ENCODE data around the gene HOGA1.
"Not testable (repeated sequence)": the region's sequence is repeated elsewhere in the genome, so short reads cannot be mapped to it uniquely, and the experiment has no call there.

Gene HOGA1

DNA sequence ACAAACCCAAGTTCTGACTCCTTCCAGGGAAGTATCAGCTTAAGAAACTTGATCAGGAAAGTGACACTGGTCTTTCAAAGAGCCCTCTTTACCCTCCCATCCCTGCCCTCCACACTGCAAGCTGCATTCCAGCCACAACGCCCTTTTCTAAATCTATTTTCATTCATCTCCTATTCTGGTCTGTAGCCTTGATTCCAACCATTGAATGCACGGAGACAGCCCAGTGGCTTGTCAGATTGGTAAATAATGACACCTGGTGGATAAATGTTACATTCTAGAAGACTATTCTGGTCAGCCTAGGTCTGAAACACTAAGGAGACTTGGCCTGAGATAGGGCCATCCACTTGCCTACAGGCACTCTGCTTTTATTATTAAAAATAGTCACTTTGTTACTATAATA, 28.2 kb downstream of the HOGA1 start:
- DNase-seq: no peak

DNA sequence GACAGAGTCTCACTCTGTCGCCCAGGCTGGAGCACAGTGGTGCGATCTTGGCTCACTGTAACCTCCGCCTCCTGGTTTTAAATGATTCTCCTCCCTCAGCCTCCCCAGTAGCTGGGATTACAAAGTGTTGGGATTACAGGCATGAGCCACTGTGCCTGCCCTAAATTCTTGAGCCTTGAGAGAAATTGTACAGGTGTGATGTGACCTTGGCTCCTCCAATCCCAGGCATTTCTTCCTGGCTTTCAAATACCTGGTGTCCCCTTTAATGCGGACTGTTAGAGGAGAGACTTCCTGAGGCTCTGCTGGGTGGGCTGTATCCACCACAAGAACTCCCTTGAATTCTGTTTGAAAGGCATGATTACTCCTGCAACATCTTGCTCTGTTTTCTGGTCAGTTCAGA, 34.1 kb downstream of the HOGA1 start:
- DNase-seq: no peak

DNA sequence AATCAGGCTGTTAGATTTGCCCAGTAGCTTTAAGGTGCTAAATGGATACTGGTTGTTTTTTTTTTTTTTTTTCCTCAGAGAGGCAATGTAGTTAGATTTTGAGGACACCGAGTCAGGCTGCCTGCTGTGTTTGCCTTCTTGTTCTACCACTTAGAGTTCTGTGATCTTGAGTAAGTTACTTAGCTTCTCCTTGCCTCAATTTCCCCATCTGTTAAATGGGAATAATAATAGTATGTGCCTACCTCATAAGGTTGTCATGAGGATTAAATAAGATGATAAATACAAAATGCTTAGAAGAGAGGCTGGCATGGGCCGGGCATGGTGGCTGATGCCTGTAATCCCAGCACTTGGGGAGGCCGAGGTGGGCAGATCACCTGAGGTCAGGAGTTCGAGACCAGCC, 34.5 kb downstream of the HOGA1 start:
- no peak for DNase-seq

DNA sequence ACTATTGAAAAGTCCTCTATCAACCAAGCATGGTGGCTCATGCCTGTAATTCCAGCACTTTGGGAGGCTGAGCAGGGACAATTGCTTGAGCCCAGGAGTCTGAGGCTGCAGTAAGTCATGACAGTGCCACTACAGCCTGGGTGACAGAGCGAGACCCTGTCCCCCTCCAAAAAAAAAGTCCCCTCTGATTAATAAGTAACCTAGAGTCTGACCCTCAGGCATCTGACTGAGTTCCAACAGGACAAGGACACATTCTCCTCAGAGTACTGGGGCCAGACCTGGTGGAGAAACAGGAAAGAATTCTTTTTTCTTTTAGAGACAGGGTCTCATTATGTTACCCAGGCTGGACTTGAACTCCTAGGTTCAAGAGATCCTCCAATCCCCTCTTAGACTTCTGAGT, 39.1 kb downstream of the HOGA1 start:
- DNase-seq: no peak

DNA sequence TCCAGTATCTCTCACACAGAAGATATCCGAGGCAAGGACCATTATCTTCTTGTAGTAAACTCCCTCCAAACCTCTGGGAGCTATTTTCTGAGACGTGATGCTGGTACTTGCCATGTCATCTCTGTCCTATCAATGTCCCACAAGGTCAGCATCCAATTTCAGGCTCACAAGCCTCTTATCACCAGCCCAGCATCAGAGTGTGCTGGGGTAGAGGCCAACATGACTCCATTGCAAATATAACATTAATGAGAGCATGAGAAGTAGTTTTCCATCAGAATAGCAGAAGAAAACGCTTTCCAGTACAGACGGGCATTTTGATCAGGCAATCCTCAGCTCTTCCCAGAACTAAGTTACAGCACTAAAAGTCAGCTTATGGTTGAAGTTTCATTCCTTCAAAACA, 43.5 kb downstream of the HOGA1 start:
- no peak for DNase-seq

DNA sequence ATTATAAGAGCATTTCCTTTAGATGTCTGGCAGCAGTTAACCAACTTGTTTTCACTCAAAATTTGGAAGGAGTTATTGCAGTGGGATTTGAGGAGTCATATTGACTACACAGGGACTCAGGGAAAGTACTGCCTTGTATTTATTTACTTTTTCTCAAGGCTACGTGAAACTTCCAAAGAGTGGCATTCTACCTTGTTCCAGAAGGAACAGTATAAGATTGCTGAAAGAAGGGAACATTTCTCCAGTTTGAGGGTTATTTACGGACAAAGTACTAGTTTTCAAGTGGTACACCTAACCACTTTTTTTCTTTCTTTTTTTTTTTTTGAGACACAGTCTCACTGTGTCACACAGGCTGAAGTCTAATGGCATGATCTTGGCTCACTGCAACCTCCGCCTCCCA, 44.0 kb downstream of the HOGA1 start:
- no peak for DNase-seq

DNA sequence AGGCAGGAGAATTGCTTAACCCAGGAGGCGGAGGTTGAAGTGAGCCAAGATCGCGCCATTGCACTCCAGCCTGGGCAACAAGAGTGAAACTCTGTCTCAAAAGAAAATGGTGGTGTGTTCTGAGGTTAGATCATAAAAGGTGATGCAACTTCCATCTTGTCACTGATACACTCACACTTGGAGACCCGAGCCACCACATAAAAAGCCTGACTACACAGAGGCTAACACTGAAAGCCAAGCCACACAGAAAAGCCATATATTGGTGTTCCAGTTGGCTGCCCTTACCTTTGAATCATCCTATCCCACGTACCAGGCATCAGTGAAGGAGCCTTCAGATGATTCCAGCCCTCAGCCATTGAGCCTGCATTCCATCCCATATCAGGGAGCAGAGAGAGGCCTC, 45.1 kb downstream of the HOGA1 start:
- DNase-seq: no peak

DNA sequence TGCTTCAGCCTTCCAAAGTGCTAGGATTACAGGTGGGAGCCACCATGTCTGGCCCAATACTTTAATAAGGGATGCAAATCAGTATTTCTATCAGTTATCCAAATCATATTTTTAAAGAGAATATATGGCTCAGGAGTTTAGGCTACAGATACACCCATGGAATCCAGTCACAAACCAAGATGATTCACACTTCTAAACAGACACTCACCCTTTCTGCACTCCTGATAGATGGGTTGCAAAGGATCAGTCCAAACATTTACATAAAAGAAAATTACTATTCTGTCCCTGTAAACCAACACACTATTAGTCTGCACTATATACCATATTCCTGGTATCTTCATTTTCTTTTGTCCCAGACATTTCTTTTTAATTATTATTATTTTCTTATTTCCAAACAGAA, 46.9 kb downstream of the HOGA1 start:
- DNase-seq: no peak

DNA sequence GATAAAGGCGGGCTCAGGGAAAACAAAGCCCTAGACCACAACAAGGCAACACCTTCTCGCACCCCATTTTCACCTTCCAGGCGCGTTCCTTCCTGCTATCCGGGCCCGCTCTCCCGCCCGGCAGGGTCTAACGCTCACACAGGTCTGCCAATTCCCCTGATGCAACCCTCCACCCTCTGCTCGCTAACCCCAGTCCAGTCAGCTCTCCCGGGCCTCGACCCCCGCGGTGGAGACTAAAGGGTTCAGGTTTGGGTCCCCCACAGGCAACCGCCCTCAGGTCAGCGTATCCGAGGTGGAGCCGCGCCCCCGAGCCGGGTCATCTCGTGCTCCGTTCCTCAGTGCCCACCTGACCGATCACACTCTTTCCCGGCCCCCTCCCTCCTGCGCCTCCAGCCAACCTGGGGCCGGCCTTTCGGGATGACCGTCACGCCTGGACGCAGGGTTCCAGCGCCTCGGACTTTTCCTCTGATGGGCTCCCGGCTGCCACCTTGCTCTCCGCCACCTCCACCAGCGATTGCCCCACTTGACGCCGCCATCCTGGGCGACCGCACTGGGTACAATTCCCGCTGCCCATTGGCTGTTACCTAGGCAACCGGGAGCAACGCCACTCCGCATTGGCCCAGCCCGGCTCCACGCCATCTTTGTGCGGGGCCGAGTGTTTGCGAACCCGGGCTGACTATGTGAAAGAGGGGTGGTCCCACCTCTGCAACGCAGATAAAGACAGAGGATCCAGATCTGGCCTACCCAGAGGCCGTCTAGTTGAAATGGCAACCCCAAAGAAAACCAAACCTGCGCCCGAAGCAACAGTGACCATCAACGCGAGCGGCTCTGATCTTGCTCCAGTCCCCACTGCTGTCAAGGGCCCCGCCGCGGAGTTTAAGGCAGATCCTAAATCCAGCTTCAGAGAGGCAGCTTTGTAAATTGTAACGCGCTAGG, 49.0 kb downstream of the HOGA1 start, which contains the start of gene MORN4:
Gene MORN4, minus strand, starts transcription at position 552 of the 936 bp plus-strand sequence. CDS start 13,847 bp downstream, outside the sequence.
- DNase-seq: peak; percentile 93

DNA sequence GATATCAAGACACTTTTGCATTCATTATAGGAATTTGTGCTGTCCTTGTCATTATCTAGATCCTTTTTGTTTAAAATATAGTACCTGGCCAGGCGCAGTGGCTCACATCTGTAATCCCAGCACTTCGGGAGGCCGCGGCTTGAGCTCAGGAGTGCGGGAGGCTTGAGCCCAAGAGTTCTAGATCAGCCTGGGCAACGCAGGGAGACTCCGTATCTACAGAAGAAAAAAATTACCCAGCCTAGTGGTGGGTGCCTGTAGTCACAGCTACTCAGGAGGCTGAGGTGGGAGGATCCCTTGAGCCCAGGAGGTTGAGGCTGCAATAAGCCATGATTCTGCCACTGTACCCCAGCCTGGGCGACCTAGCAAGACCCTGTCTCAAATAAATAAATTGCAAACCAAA, 49.7 kb downstream of the HOGA1 start:
- no peak for DNase-seq

DNA sequence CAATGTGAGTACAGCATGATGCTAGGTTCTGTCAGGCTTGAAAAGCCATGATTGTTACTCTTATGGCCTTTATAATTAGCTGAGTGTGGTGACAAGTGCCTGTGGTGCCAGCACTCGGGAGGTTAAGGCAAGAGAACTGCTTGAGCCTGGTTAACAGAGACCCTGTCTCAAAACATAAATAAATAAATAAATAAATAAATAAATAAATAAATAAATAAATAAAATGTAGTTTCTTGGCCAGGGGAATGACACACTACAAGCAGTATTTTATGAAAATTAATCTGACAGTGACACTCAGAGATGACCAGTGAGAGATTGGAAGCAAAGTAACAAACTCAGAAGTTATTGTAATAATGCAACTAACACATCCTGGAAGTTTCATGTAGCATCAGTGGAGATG, 51.4 kb downstream of the HOGA1 start:
- no peak for DNase-seq

DNA sequence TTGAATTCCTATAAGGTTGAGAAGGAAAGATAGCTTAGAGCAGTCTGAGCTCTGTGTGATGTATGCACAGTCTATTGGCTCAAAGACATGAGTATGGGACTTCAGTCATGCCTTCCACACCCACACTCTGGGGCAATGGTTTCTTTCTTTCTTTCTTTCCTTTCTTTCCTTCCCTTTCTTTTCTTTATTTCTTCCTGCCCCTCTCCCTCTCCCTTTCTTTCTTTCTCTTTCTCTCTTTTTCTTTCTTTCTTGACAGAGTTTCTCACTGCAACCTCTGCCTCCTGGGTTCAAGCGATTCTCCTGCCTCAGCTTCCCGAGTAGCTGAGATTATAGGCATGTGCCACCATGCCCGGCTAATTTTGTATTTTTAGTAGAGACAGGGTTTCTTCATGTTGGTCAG, 54.9 kb downstream of the HOGA1 start:
- DNase-seq: not testable (repeated sequence)

DNA sequence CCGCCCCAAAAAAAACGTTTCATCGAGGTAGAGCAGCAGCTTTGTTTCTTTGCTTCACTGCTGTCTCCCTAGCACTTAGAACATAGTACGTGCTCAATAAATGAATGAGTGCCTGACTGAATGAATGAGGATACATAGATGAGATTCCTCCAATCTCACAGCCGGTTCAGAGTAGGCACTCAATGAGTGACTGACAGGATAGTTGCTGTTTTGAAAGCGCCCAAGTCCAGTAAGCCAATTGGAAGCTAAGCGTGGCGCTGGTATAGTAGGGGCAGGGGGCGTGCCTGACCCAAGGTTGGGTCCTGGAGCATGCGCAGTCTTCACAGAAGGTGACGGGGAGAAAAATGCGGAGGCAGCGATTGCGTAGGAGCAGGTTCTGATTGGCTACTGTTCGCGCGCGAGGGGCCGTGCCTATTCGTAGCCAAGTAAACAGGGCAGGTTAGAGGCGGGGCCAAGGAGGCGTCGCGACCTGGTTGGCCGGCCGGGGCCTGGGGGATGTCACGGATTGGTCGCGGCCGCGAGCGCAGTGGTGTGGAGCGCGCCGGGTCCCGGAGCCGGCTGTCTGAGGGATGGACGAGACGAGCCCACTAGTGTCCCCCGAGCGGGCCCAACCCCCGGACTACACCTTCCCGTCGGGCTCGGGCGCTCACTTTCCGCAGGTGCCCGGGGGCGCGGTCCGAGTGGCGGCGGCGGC, 56.1 kb downstream of the HOGA1 start, which contains the start of gene PI4K2A:
Gene PI4K2A, plus strand, starts transcription at position 498 of the 694 bp plus-strand sequence. Its CDS starts 72 bp downstream, at position 570.
- DNase-seq: peak; percentile 99

DNA sequence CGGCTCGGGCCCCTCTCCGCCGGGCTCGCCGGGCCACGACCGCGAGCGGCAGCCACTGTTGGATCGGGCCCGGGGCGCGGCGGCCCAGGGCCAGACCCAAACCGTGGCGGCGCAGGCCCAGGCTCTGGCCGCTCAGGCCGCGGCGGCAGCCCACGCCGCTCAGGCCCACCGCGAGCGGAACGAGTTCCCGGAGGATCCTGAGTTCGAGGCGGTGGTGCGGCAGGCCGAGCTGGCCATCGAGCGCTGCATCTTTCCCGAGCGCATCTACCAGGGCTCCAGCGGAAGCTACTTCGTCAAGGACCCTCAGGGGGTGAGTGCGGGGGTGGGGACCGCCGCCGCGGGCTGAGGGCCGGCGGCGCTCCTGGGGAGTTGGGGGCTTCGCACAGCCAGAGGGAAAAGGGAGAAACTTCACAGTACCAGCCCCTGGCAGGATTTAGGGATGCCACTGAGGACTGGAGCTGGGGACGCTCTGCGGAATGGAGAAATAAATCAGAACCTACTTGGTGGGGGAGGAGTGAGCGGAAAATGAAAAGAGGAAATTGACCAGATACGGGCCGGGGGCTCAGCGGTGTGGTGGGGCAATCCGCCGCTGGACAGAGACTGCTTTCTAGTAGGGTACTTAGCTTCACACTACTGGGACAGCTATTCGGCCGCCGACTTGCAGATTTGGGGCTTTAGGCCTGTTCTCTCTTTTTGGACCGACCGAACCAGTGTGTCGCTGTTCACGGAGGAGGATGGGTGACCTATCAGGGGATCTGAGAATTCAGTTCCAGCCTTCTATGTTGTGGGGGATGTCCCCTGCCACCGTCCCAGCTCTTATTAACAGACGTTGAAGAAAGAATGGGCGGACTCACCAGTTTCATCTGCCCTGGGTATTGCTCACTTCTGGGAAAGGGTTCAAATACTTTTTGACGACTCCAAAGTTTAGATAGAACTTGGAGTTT, 57.0 kb downstream of the HOGA1 start:
- DNase-seq: peak; percentile 32

DNA sequence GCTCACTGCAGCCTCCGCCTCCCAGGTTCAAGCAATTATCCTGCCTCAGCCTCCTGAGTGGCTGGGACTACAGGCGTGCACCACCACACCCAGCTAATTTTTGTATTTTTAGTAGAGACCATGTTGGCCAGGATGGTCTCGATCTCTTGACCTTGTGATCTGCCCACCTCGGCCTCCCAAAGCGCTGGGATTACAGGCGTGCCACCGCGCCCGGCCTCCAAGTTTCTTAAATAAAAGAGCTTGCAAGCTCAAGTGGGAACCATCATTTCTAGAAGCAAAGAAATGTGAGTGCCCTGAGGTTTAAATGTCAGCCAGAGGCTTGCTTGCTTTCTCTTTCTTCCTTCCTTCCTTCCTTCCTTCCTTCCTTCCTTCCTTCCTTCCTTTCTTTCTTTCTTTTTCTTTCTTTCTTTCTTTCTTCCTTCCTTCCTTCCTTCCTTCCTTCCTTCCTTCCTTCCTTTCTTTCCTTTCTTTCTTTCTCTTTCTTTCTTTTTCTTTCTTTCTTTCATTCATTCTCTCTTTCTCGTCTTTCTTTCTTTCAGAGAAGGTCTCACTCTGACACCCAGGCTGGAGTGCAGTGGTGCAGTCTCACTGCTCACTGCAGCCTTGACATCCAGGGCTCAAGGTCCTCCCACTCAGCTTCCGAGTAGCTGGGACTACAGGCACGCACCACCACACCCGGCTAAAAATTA, 58.4 kb downstream of the HOGA1 start:
- not testable (repeated sequence) for DNase-seq

DNA sequence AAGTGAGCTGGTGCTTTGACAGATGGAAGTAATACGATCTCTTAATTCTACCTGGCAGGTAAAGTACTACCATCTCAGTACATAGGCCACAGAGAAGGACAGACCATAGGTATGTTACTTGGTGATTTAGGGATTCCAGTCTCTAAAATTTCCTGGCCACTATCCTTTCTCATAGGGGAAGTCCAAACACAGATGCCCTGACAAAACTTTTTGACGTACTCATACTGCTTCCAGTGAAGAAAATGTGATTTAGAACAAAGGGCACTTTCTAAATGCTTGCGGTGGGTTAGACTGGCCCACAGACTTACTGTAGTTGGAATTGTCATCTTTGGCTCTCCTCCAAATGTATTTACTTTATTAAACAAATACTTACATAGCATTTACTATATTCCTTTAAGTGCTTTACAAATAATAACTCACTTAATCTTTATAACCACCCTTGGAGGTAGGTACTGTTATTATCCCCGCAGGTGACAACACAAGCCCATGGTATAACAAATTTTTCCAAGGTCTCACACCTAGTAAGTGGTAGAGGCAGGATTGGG, 59.3 kb downstream of the HOGA1 start:
- no peak for DNase-seq

DNA sequence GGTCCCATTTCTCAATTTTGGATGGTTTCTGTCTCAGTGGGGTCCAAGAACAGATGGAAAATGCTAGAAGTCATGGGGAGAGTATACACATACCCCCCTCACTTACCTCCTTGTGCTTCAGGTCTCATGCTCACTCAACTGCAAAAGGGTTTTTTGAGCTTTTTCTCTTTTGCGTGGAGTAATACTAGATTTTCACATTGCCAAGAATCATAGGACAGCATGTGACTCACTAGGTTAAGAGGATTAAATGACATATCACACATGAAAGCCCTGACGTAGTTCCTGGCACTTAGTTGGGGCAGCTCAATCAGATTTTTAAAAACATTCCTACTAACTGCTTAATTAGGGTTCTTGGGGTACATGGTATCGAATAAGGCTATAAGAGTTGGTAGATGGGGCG, 60.7 kb downstream of the HOGA1 start:
- DNase-seq: no peak

DNA sequence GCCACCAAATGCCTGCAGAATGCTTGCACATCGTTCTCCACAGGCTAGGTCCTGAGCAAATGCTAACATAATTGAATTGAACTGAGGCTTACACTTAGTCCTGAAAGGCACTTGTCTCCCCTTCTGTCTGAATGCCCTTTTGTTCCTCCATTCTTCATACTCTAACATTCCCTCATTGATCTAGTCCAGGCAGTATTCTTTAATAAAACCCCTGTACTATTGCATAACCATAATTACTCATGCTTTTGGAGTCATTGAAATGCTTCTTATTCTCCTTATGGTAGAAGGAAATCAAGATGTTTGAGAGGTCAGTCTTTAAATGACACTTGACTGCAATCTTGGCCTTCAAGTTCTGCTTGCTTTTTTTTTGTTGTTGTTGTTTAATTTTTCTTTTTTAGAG, 63.4 kb downstream of the HOGA1 start:
- no peak for DNase-seq

DNA sequence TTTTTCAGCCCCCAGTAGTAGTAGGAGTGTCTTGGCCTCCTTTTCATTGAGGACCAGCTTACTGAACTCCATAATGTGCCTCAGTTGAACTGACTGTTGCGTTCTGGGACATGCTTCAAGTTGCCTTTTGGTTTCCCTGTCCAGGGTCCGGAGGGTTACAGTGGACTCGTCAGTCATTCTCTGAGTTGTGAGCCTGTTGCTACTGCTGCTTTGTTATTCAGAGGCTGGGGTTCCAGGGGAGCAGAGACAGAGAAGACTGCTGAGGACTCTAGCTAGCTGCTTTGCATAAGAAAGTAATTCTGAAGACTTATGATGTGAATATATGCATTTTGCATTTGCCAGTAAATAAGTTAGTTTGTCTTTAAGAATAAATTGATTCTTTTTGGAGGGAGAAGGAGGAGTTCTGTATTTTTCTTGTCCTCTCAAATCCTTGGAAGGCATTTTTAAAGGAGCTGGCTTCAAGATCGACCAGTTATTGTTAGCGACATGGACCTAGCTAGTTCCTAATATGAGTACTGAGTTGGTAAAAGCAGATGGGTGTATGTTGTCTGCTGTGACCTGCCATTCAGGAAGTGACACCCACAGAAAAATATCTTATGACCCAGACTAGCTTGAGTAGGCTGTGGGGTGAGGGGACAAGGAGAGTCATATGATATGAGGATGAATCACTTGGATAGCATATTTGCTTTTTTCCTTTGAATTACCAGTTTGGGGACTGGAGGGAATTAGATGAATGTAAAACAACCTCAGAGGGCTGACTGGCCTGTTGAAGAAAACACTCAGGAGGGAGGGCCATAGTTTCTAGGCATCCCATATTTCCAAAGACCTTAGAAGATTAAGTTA, 64.6 kb downstream of the HOGA1 start:
- DNase-seq: peak; percentile 64

DNA sequence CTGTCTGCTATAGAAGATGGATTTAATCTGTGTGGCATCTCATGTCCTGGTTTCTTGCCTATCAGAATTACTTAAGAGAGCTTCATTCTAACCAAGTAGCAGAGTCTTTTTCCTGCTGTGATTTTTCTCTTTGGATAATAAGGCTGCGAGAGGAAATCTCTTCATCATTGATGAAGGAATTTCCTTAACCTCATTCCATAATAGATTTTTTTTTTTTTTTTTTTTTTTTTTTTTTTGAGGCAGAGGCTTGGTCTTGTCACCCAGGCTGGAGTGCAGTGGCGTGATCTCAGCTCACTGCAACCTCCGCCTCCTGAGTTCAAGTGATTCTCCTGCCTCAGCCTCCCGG, 65.2 kb downstream of the HOGA1 start:
- DNase-seq: not testable (repeated sequence)

DNA sequence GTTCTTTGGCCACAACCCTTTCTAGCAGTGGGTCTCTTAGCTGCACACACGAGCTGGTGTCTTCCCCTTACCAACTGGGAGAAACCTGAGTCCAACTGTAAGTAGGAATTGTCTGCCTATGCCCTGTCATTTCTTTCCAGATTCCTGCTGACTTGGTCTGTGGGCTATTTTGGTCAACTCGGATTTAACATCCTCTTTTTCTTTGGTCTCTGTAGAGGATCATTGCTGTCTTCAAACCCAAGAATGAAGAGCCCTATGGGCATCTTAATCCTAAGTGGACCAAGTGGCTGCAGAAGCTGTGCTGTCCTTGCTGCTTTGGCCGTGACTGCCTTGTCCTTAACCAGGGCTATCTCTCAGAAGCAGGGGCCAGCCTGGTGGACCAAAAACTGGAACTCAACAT, 66.5 kb downstream of the HOGA1 start:
- no peak for DNase-seq
